H9 (cell line): ENCODE results near the gene TMEM272. TPM values are rescaled to one million over a fixed set of nuclear protein-coding genes. Genes with fewer than 3 reads are reported as not detected.
A peak's percentile ranks its signal among the peaks of the same experiment; 100 is the strongest.

Experiments
- DNase-seq: peaks from one replicate; pipeline ENCODE4 v3.0.0-alpha.2; 2017
- H2AFZ ChIP-seq: one replicate; pipeline ENCODE4 v1.6.1; 2013; ENCODE audit warnings: mild to moderate bottlenecking, low read length, control low read depth, moderate library complexity
- H2AK5ac ChIP-seq: 2 replicates; pipeline ENCODE4 v1.6.1; 2013; ENCODE audit warnings: low read length, control low read depth, mixed read lengths; ENCODE audit not compliant: insufficient read length
- H2BK120ac ChIP-seq: one replicate; pipeline ENCODE4 v1.6.1; 2013; ENCODE audit warnings: low read depth, mild to moderate bottlenecking, low read length, control low read depth, inconsistent platforms; ENCODE audit not compliant: poor library complexity, severe bottlenecking
- H2BK12ac ChIP-seq: 2 replicates; pipeline ENCODE4 v1.6.1; 2013; ENCODE audit warnings: low read length, control low read depth, mixed read lengths, low read depth; ENCODE audit not compliant: insufficient read length
- H2BK15ac ChIP-seq: 2 replicates; pipeline ENCODE4 v1.6.1; 2013; ENCODE audit warnings: low read depth, low read length, control low read depth
- H2BK20ac ChIP-seq: one replicate; pipeline ENCODE4 v1.6.1; 2013; ENCODE audit warnings: low read depth, mild to moderate bottlenecking, low read length, control low read depth, inconsistent platforms; ENCODE audit not compliant: poor library complexity, severe bottlenecking
- H2BK5ac ChIP-seq: 2 replicates; pipeline ENCODE4 v1.6.1; 2013; ENCODE audit warnings: low read length, control low read depth, mixed read lengths; ENCODE audit not compliant: insufficient read length
- H3K14ac ChIP-seq: 2 replicates; pipeline ENCODE4 v1.6.1; 2013; ENCODE audit warnings: low read length, control low read depth; ENCODE audit not compliant: insufficient read depth
- H3K18ac ChIP-seq: 2 replicates; pipeline ENCODE4 v1.6.1; 2013; ENCODE audit warnings: low read depth, mild to moderate bottlenecking, mixed read lengths, low read length, control low read depth; ENCODE audit not compliant: insufficient read length
- H3K23ac ChIP-seq: 2 replicates; pipeline ENCODE4 v1.6.1; 2013; ENCODE audit warnings: low read length, control low read depth, mixed read lengths, low read depth; ENCODE audit not compliant: insufficient read length
- H3K23me2 ChIP-seq: 2 replicates; pipeline ENCODE4 v1.6.1; 2013; ENCODE audit warnings: low read depth, mild to moderate bottlenecking, mixed read lengths, low read length, control low read depth; ENCODE audit not compliant: insufficient read length, poor library complexity, severe bottlenecking
- H3K27ac ChIP-seq: 2 replicates; pipeline ENCODE4 v1.5.1; 2013; ENCODE audit warnings: low read length, control low read depth, mixed read lengths, low read depth; ENCODE audit not compliant: insufficient read length
- H3K27me3 ChIP-seq: 2 replicates; pipeline ENCODE4 v1.6.1; 2013; ENCODE audit warnings: low read length, control low read depth, inconsistent platforms; ENCODE audit not compliant: insufficient read depth
- H3K4ac ChIP-seq: 2 replicates; pipeline ENCODE4 v1.6.1; 2013; ENCODE audit warnings: low read depth, mild to moderate bottlenecking, control low read depth, inconsistent platforms, low read length, moderate library complexity
- H3K4me1 ChIP-seq: 2 replicates; pipeline ENCODE4 v1.6.1; 2013; ENCODE audit warnings: low read length, control low read depth, inconsistent platforms; ENCODE audit not compliant: insufficient read depth
- H3K4me2 ChIP-seq: 2 replicates; pipeline ENCODE4 v1.6.1; 2013; ENCODE audit warnings: low read length, control low read depth, mixed read lengths; ENCODE audit not compliant: insufficient read length, insufficient read depth
- H3K56ac ChIP-seq: 2 replicates; pipeline ENCODE4 v1.6.1; 2013; ENCODE audit warnings: low read depth, mild to moderate bottlenecking, mixed read lengths, low read length, control low read depth; ENCODE audit not compliant: insufficient read length
- H3K79me1 ChIP-seq: 2 replicates; pipeline ENCODE4 v1.6.1; 2013; ENCODE audit warnings: low read depth, mild to moderate bottlenecking, moderate library complexity, low read length, control low read depth, inconsistent platforms; ENCODE audit not compliant: insufficient read depth, poor library complexity, severe bottlenecking
- H3K79me2 ChIP-seq: 2 replicates; pipeline ENCODE4 v1.6.1; 2013; ENCODE audit warnings: low read length, control low read depth, inconsistent platforms; ENCODE audit not compliant: insufficient read depth
- H3K9ac ChIP-seq: 2 replicates; pipeline ENCODE4 v1.6.1; 2013; ENCODE audit warnings: low read length, control low read depth, mixed read lengths; ENCODE audit not compliant: insufficient read length; ENCODE audit errors: extremely low read depth
- H3K9me3 ChIP-seq: one replicate; pipeline ENCODE4 v1.6.1; 2013; ENCODE audit warnings: low read depth, low read length, inconsistent platforms; ENCODE audit not compliant: control insufficient read depth
- H3T11ph ChIP-seq: one replicate; pipeline ENCODE4 v1.6.1; 2013; ENCODE audit warnings: mild to moderate bottlenecking, low read length, control low read depth, inconsistent platforms
- H4K20me1 ChIP-seq: one replicate; pipeline ENCODE4 v1.6.1; 2013; ENCODE audit not compliant: control insufficient read depth, insufficient read length, insufficient read depth
- H4K5ac ChIP-seq: 2 replicates; pipeline ENCODE4 v1.6.1; 2013; ENCODE audit warnings: low read depth, mild to moderate bottlenecking, mixed read lengths, low read length, control low read depth; ENCODE audit not compliant: insufficient read length
- H4K8ac ChIP-seq: replicated peaks from 2 replicates; pipeline ENCODE4 v1.6.1; 2013; ENCODE audit warnings: low read length, control low read depth, mixed read lengths, low read depth; ENCODE audit not compliant: insufficient read length
- H4K91ac ChIP-seq: 2 replicates; pipeline ENCODE4 v1.6.1; 2013; ENCODE audit warnings: low read depth, mild to moderate bottlenecking, moderate library complexity, mixed read lengths, low read length, control low read depth; ENCODE audit not compliant: insufficient read length
- H3K27ac Mint-ChIP-seq, 3 experiments: 2 replicates in 2 of 3; 3 replicates in 1 of 3; pipeline ENCODE4 v1.8.0; 2020 to 2021; ENCODE audit warnings: mixed read lengths in 3 of 3, mild to moderate bottlenecking in 1 of 3, moderate library complexity in 1 of 3
- H3K27me3 Mint-ChIP-seq: 2 replicates; pipeline ENCODE4 v1.8.0; 2021; ENCODE audit warnings: low read depth, mild to moderate bottlenecking, moderate library complexity, mixed read lengths
- H3K36me3 Mint-ChIP-seq, 3 experiments: 2 replicates in 2 of 3; 3 replicates in 1 of 3; pipeline ENCODE4 v1.8.0; 2020 to 2021; ENCODE audit warnings: low read depth in 3 of 3, mixed read lengths in 3 of 3; ENCODE audit not compliant: insufficient read depth in 1 of 3
- H3K4me1 Mint-ChIP-seq, 2 experiments: 2 replicates each; pipeline ENCODE4 v1.8.0; 2020; ENCODE audit warnings: mixed read lengths in 2 of 2
- H3K4me3 Mint-ChIP-seq, 2 experiments: 2 replicates in 1 of 2; 3 replicates in 1 of 2; pipeline ENCODE4 v1.8.0; 2020 to 2021; ENCODE audit warnings: mild to moderate bottlenecking in 2 of 2, mixed read lengths in 2 of 2, moderate library complexity in 1 of 2
- H3K9me3 Mint-ChIP-seq, 2 experiments: 2 replicates in 1 of 2; 3 replicates in 1 of 2; pipeline ENCODE4 v1.8.0; 2020; ENCODE audit warnings: mild to moderate bottlenecking in 2 of 2, mixed read lengths in 2 of 2, moderate library complexity in 1 of 2
- CTCF ChIP-seq: fragments of 200-600 bp; sonication (generic); conservative IDR thresholded peaks from 3 replicates; pipeline ENCODE4 v1.8.0; 2021; ENCODE audit warnings: antibody characterized with exemption, mild to moderate bottlenecking
- WGBS: extraction: QIAGEN DNeasy Blood & Tissue Kit; methylation state at CpG from one replicate; pipeline ENCODE4 v1.1.7; 2013; ENCODE audit warnings: missing lambda C conversion rate, low lambda C conversion rate, mixed read lengths; ENCODE audit not compliant: insufficient read length; ENCODE audit errors: extremely low coverage; 5-methylcytosine and 5-hydroxymethylcytosine counted together
- total RNA-seq: library from RNA; stranded (reverse); gene quantifications from 2 replicates; pipeline ENCODE4 v1.2.1, GENCODE V29; 2021

The TMEM272 gene
- total RNA-seq, 1 experiment from 2014 or later, result not detected

- H2BK15ac ChIP-seq, result no peak overlapping the region
- no peak overlapping the region for H2AK5ac ChIP-seq
- H3K14ac ChIP-seq, result no peak overlapping the region
- no peak for DNase-seq
- no peaks in the 10 kb centered on the region for H3K27me3 ChIP-seq
- H2BK12ac ChIP-seq, result no peak overlapping the region
- no peak overlapping the region for H3K23ac ChIP-seq
- H3K4ac ChIP-seq, result no peak overlapping the region
- WGBS, result no CpG with 5 or more reads among the region's 11 CpGs
- no peak overlapping the region for H2AFZ ChIP-seq
- TF ChIP-seq CTCF, result no peak
- no peak overlapping the region for H2BK20ac ChIP-seq
- no peaks in the 10 kb centered on the region for H3K9me3 Mint-ChIP-seq
- no peak overlapping the region for H2BK120ac ChIP-seq
- no peak overlapping the region for H3K4me2 ChIP-seq
- H2BK5ac ChIP-seq, result no peak overlapping the region
- H3K4me1 Mint-ChIP-seq, result peaks cover 27% of the 10 kb centered on the region in 2 experiments
- no peak overlapping the region for H3K9ac ChIP-seq
- H3K79me2 ChIP-seq, result no peaks in the 10 kb centered on the region
- H3K36me3 Mint-ChIP-seq, result peaks cover 0 to 9% (median 4%) of the 10 kb centered on the region in 3 experiments; a peak in 4 of 7 replicates
- H3K18ac ChIP-seq, result no peak overlapping the region
- no peak overlapping the region for H3T11ph ChIP-seq
- H3K79me1 ChIP-seq, result no peaks in the 10 kb centered on the region
- H3K27me3 Mint-ChIP-seq, result no peaks in the 10 kb centered on the region; the same call in 1 of the 2 replicates
- no peak overlapping the region for H4K8ac ChIP-seq
- peak overlapping the region in 1 of 3 experiments; percentile 81; a peak in 1 of 7 replicates for H3K27ac Mint-ChIP-seq
- H3K4me3 Mint-ChIP-seq, result no peak overlapping the region
- no peak overlapping the region for H4K91ac ChIP-seq
- no peak overlapping the region for H3K56ac ChIP-seq
- H3K27ac ChIP-seq, result no peak overlapping the region
- H3K23me2 ChIP-seq, result no peaks in the 10 kb centered on the region
- H4K5ac ChIP-seq, result no peak overlapping the region
- 0 out of 2 replicates have a peak, but pooled peaks cover 3% of the 10 kb centered on the region for H3K4me1 ChIP-seq
- H3K9me3 ChIP-seq, result no peaks in the 10 kb centered on the region
- H4K20me1 ChIP-seq, result no peaks in the 10 kb centered on the region
Measured at GRCh38 chr13:51769455-51770127, 75.4 kb downstream of the TMEM272 start.
